COLO829 (cell line): ENCODE data around the gene KCNAB3.

Experiments used
- DNase-seq: peaks from one replicate; pipeline ENCODE4 v3.0.0; 2012; ENCODE audit warnings: low spot score

Gene KCNAB3

DNA sequence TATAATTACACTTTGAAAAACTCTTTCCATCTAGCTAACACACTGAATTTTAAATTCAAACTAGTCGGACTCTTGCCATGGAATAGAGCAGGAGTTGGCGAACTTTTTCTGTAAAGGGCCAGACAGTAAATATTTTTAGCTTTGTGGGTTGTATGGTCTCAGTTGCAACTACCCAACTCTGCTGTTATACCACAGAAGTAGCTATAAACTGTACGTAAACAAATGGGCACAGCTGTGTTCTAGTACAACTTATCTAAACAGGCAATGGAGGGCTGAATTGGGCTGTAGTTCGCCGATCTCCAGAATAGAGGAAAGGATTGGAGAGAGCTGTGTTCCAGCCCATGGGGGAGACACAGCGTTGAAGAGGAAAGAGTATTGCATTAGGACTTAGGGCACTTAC lies 11.1 kb upstream of the KCNAB3 start:
- DNase-seq, result no peak

DNA sequence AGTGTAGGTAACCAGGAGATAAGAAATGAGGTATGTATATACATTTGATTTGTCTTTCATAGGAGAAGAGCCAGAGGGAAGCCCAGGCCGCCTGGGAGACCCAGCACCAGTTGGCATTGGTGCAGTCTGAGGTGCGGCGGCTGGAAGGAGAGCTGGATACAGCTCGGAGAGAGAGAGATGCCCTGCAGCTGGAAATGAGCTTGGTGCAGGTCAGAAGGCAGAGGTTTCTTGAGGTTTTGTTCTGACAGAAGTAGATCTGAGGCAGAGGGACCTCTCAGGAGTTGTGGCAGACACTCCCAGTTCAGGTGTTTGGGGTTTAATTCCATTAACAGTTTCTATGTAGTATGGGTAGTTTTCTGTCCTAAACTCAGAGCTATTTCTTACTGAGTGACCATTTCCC lies 10.4 kb upstream of the KCNAB3 start:
- DNase-seq, result no peak

DNA sequence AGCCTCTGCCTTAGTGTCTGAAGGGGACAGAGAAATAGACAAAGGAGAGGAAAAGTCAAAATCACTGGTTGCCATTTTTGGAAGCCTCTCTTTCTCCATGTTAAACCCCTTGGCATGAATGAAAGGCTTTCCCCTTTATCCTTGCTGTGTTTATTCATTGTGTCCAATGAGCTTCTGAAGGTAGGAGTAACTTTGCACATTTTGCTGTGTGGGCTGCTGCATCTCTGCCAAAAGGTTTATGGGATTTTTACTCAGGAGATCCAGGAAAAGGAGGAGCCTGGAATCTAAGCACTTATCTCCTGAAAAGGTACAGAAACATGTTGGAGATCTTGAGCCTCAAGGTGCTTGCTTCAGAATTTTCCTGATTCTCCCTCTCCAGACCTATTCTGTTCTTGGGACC lies 6.2 kb upstream of the KCNAB3 start:
- no peak for DNase-seq

DNA sequence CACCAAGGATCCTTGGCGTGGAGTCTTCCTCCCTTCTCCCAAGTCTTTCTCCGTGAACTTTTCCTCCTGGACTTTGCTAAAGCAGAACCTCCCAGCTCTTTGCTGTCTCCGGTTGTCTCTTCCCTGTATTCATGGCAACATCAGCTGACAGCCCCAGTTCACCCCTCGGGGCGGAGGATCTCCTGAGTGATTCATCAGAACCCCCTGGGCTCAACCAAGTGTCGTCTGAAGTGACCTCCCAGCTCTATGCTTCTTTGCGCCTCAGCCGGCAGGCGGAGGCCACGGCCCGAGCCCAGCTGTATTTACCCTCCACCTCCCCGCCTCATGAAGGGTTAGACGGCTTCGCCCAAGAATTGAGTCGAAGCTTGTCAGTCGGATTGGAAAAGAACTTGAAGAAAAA lies 3.3 kb upstream of the KCNAB3 start:
- peak; percentile 54 for DNase-seq

DNA sequence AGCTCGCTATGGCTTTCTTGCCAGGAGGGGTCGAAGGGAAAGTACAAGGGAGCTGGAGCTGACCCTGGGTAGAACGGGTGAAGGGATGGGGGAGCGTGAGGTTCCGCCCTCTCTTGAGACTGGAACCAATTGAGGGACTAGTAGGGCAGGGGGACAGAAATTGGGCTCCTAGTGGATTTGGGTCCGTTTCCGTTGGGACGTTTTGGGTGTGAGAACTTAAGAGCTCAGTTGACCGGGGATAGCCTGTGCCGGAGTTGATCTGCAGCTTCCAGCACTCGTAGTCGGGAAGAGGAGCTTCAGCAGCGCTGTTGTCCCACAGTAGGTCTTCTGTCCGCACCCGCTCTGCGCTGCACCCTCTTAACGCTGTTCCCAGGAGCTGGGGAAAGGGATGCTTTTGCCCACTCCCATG lies 2.8 kb upstream of the KCNAB3 start:
- peak; percentile 32 for DNase-seq

DNA sequence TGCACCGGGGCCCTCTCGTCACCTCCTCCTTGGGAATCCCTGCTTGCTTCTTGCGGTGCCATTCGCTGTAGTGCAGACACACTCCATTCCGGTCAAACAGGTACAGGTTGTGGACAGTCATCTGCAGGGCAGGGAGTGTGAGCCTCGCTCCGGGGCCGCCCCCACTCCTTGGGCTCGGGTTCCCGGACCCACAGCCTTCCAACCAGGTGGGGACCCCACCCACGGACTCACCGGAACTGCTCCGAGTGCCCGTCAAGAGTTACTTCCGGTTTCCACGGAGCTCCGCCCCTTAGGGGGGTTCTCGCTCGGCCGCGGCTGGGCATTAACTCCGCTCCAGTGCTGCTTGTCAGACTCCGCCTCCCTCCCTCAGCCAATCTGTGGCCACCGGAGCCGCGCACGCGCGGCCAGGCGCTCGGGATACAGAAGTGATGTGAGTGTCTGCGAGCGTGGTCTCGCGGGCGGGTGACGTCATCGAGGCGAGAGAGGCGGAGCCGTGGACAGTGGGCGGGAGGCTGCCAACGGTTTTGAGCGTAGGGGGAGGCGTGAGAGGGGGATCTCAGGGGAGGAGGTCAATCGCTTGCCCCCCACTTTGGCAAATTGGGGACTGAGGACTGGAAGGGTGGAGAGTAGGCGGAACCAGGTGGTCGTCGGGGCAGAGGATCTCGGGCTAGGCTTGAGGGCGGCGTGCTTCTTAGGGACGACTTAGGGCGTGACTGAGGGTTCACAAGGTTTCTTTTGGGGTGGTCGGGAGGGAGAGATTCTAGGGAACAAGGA lies 2.2 kb upstream of the KCNAB3 start, which contains the start of the genes CNTROB and TRAPPC1:
CNTROB (plus strand) TSS at position 498 of the 774 bp plus-strand sequence. CDS start 874 bp downstream, outside the sequence.
TRAPPC1 (minus strand) TSS at position 238 of the 774 bp plus-strand sequence; CDS start at position 121, 117 bp downstream.
- peak; percentile 100 for DNase-seq

DNA sequence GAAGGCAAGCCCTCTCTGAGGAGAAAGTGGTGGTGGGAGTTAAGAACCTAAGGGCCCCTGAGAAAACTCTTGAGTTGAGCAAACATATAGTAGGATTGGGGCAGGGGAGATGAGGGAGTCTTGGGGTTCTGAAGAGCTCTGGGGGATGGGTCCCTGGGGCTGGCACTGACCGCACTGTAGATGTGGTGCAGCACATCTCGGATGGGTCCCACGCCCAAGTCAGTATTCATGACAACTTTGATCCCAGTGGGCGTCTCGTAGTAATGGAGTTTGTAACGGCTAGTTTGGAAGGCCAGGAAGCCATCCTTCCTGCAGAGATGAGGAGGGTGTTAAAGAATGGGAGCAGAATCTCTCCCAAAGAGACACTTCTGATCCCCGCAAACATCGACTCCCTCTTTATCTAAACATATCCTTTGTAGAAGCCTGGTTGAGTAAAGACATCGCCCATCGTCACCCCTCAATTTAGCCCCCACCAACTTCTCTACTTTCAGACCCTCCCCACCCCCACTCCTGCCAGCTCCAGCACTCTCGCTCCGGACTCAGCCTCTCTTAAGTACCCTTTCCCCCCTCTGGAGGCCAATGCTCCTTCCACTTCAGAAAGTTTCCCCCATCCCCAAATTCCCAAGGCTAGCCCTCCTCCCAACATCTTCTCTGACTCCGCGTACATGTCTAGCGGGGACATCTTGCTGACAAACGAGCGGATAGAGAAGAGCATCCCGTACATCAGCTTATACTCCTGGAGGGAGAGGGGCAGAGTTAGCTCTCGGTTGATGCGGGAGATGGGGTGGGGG lies 1.4 kb upstream of the KCNAB3 start:
- DNase-seq, result no peak

DNA sequence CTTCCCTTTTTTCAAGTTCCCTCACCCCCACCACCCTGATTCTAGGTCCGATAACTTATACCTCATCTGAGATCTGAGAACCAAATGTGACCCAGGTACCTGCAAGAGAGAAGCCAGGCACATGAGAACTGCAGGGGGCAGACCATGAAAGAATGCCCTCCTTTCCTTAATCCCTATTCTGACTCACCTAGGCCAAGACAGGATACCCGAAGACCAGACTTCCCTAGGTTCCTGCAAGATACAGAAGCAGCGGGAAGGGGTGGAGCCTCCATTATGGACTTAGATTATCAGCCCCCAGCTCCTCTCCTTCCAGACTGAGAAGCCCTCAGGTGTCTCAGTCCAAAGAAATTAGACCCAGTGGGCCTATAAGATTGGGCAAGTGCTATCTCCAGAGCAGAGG lies 2.1 kb downstream of the KCNAB3 start:
- no peak for DNase-seq

DNA sequence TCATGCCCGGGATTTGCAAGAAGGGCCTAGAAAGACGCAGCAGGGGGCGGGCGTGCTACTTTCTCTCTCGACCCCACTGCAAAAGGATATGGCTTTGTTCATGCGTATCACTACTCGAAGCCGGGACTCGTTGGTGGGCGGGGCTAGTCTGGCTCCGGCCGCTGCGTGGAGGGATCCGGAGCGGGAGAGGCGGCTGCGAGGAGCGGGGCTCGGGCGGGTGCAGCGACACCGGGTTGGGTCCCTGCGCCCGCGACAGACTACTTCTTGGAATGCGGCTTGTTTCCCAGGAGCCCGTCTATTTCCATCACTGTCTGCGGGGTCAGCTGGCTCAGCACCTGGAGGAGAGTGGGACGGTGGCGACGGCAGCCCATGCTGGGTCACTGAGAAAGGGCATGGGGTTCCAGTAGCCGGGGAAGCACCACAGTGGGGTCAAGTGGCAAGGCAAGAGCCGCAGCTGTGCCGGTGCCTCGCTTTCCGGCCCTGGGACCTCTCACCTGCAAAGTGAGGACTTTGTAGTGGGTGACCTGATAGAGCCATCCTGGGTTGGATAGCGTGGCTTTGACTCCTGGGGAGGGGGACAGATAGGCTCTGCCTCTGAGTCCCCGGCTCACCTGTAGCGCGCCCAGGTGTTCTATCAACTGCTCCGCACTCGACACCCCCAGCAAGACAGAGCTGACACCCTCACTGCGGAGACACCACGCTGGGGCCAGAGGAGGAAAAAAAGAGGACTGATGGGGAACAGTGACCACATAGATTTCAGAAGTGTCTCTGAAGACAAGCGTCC lies 6.6 kb downstream of the KCNAB3 start:
- peak; percentile 73 for DNase-seq

DNA sequence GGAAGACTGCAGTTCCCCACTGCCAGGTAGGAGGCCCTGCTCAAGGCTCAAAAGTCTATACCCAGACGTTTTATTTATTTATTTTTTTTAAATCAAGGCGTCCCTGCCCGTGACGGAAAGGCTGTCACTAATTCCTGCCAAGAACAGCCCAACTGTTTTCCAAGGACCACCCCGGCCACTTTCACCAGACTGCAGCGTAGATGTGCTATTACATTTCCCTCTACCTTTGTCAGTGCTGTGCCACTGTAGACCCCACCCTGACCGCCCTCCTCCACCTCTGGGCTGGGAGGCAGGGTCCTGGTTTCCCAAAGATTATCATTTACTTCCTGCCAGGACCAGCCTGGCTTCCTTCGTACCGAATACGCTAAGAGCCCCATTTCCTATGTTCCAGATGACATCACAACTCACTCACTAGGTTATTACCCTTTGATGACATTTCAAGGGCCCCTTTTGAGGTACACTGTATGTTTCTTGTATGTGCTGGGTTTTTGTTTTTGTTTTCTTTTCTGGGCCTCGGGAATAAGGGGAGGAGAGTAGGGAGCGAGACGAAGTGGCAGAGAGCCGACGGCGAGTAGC lies 7.3 kb downstream of the KCNAB3 start:
- DNase-seq, result no peak

DNA sequence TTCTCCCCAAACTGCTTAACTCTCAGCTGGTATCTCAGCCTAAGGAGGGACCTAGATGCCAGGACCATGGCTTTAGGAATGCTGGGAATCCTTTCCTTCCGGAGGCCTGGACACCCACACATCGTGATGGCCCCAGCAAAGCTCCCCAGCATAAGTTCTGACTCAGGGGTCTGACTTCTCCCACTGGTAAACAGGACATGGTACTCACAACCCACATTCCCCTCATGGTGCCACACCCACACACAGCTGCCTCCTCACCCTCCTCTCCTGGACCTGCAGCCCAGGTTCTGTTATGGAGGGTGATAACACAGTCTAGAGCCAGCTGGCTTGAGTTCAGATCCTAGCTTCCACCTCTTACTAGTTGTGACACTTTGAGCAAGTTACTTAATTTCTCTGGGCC lies 12.8 kb downstream of the KCNAB3 start:
- no peak for DNase-seq

DNA sequence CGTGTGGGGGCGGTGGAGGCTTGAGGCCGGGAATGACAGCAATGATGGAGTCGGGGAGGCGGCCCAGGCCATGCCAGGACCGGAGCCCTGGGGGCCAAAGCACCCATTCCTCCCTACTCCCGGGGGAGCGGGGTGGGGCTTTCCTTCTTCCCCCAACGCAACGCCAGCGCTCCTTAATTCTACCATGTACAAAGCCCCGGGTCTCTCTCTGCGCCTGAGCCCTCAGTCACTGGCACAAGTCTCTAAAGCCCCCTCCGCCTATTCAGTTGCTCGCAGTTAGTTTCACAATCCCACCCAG lies 13.3 kb downstream of the KCNAB3 start:
- no peak for DNase-seq

DNA sequence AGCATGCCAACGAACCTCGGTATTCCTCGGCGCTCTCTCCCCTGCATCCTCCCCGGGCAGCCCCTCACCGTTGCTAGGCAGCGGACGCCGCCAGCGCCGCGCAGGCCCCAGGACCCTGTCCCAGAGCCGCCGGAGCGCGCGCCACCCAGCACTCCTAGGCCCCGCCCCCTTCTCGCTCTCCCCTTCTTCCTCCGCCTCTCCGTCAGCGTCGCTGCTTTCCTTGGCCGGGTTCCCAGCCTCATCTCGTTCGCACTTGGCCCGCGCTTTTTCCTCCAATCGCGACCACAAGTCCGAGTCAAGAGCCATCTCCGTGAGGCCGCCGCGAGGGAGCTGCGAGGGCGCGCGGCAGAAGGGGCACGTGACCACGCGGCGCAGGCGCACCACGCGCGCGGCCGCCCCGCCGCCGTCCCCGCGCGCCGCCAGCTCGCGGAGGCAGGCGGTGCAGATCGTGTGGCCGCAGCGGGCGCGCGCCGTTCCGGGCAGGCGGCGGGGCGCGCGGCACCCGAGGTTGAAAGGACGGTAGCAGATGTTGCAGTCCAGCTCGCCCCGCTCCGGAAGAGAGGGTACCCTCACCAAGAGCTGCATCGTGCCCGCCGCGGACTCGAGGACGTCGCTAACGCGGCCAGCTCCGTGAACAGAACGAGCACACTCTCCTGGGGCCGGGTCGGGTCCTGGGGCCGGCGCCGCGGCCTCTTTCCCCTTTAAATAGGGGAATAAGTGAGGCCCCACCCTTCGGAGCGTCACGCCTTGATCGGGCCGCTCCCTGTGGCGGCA lies 13.9 kb downstream of the KCNAB3 start, which contains the start of gene RNF227:
RNF227 (minus strand) TSS at position 679 of the 774 bp plus-strand sequence; CDS start at position 585, 94 bp downstream.
- DNase-seq, result peak; percentile 52

DNA sequence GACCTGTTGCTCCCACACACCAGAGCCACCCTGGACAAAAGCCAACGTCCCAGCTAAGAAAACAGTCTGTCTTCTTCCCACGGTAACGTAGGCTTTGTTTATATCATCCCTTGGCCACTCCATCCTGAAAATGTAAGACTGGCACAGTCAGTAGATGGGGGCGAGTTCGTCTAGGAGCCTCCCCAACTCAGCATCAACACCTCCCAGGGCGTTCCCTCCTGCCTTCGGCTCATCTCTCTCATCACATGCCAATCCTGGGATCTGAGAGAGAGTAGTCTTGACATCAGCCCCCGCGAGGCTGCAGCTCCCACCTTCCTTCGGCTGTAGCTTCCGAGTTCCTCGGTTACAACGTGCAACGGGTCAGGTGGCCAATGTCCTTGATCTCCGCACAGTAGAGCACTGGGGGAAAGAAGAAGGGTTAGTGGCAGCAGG lies 14.5 kb downstream of the KCNAB3 start:
- no peak for DNase-seq

DNA sequence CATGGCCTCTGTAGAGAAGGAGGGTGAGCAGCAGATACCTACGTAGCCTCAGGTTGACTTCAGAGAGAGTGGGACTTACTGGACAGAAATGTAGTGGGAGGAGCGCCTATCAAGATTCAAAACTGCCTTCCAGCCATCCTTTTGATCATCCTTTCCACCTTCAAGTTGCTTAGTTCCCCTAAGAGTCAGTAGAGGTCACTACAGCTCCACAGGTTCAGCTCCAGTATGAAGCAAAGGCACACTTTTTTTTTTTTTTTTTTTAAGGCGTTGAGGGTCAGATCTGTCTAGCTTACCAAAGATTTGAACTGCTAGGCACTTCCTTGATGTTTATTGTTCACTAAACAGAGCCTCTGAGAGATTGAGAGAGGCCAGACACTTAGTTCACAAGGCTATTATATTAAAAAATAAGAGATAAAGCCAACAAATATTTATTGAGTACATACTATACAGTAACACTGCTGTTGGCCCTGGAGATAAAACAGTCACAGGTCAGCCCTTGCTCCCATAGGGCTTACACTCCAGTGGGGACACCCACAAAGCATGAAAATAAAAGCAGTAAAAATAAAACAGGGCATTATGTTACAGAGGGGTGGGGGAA lies 16.6 kb downstream of the KCNAB3 start:
- DNase-seq, result peak; percentile 70

DNA sequence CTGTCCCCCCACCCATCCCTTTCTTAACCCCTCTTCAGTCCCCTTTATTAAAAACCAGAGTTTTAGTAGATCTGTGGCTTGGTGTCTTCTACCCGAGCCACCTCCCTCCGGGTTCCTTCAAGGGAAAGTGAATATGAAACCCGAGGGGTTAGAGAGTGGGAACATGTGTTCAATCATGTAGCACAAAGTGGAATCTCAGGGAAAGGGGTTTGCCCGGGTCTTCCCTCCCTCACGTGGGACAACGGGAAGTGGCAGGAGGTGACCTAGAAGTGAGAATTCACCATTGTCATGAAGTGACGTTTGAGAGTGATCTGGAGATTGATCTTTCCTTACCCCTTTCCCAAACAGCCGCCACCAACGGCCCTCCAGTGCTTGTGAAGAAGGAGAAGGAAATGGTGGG lies 18.5 kb downstream of the KCNAB3 start:
- DNase-seq, result no peak

DNA sequence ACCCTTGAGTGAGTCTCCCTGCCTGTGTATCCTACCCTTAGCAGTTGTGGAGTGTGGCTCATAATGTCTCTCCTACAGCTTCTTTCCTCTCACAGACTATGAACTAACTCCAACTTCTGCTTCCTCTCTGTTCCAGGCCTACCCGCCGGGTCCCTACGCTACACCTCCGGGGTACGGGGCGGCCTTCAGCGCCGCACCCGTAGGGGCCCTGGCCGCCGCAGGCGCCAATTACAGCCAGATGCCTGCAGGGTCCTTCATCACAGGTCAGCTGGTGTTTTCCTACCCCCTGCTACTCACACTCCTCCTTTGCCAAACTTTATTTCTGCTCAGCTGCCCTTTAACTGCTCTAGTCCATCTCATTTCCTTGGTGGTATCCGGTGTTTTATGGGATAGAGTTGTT lies 18.9 kb downstream of the KCNAB3 start:
- DNase-seq, result no peak

DNA sequence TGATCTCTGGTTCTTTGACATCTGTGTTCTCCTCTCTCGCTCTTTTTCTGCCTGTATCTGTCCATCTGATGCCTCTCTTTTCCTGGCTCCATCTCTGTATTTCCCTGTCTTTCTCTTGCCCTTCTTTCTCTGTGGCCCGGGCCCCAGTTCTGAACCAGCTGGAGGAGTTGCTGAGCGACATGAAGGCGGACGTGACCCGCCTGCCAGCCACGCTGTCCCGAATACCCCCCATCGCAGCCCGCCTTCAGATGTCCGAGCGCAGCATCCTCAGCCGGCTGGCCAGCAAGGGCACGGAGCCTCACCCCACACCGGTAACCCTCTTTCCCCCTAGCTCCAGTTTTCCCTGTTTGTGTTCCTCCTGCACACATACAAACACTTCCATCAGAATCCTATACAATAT lies 19.4 kb downstream of the KCNAB3 start:
- DNase-seq, result no peak

DNA sequence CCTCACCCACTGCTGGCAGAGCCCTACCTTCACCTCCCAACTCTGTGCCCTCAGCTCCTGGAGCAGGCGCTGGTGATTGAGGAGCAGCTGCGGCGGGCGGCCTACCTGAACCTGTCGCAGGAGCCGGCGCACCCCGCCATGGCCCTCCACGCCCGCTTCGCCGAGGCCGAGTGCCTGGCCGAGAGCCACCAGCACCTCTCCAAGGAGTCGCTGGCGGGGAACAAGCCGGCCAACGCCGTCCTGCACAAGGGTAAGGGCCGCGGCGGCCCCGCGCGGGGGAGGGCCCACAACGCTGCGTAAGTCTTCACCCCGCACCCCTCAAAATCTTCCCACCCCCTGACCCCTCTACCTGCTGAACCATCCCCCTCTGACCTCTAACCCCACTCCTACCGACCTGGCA lies 20.6 kb downstream of the KCNAB3 start:
- DNase-seq, result no peak

DNA sequence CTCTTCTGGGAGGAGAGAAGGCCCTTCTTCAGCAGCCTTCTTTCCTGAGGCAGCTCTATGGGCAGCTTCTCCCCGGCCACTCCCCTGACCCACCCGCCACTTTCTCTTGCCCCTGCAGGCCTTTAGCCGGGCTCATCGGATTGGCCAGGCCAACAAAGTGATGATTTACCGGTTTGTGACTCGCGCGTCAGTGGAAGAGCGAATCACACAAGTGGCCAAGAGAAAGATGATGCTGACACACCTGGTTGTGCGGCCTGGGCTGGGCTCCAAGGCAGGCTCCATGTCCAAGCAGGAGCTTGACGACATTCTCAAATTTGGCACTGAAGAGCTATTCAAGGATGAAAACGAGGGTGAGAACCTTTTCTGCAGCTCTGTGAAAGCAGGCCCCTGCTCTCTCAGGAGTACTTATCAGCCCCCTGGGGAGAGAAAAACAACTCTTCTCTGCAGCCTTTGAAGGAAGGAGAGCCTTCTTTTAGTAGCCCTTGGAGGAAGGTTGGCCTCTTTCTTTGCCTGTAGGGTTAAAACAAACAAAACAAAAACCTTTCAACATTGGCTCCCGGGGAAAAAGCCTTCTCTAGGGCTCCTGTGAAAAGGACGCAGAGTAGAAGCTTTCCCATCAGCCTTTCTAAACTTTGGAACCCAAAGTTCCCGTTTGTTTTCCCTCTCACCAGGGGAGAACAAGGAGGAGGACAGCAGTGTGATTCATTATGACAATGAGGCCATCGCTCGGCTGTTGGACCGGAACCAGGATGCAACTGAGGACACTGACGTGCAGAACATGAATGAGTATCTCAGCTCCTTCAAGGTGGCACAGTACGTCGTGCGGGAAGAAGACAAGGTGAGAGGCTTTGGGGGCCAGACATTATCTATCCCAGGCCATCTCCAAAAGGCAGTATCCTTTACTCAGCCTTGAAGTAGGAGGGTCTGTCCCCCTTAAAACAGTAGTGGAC lies 26.2 kb downstream of the KCNAB3 start:
- no peak for DNase-seq
